ENCODE measurements around the gene PCYT1A.

The PCYT1A gene

DNA sequence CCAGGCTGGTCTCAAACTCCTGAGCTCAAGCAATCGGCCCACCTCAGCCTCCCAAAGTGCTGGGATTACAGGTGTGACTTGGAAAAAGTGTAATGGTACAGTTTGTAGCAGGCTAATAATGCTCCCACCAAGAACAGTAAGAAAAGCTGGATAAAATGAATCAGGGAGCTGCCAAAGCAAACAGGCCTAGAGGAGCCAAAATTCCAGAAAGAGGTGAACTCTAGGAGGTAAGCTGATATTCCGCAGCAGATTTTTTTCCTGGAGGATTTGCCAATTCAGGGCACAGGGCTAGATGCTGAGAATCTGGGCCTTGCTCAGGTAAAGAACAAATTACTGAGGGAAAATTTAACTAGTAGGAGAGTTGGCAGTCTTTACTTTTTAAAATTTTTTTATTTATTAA lies 11.0 kb upstream of the PCYT1A start:
- TF ChIP-seq POLR2AphosphoS5 (IDR thresholded peaks at IDR 0.05; ENCODE audit: low read depth, low read length) (no peak), SIN3A (IDR thresholded peaks at IDR 0.05; ENCODE audit: borderline replicate concordance, insufficient read depth, low read length) (no peak), REST (IDR thresholded peaks at IDR 0.05; ENCODE audit: insufficient read depth in 1 of 2, low read depth in 2 of 2, low read length in 2 of 2) (no peak), FOXP2 (optimal IDR thresholded peaks at IDR 0.05; ENCODE audit: borderline replicate concordance, extremely low read depth, extremely low read length, insufficient read depth) (no peak), TAF1 (IDR thresholded peaks at IDR 0.05; ENCODE audit: borderline replicate concordance, insufficient read depth, low read length) (no peak)

- TF ChIP-seq POLR2AphosphoS5 (IDR thresholded peaks at IDR 0.05; ENCODE audit: low read depth, low read length) (no peak), FOXP2 (optimal IDR thresholded peaks at IDR 0.05; ENCODE audit: borderline replicate concordance, extremely low read depth, extremely low read length, insufficient read depth) (no peak), REST (IDR thresholded peaks at IDR 0.05; ENCODE audit: insufficient read depth in 1 of 2, low read depth in 2 of 2, low read length in 2 of 2) (no peak), SIN3A (IDR thresholded peaks at IDR 0.05; ENCODE audit: borderline replicate concordance, insufficient read depth, low read length) (no peak), TAF1 (IDR thresholded peaks at IDR 0.05; ENCODE audit: borderline replicate concordance, insufficient read depth, low read length) (no peak)
These were observed 4.9 kb upstream of the PCYT1A start for GRCh38 chr3:196292286-196292923.

DNA sequence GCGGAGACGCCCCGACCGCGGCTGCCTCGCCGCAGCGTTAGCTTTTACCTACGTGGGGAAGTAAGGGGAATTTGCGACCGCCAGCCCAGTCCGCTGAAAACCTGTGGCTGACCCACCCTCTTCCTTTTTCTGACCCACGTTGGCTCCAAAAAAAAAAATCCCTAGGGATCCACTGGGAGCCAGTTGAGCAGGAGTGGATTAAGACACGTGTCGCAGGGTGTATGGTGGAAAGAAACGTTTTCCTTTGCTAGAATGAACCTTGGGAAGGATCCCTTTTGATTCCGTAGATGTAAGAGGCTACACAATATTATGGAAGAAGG lies 575 bp upstream of the PCYT1A start:
- TF ChIP-seq FOXP2 (optimal IDR thresholded peaks at IDR 0.05; ENCODE audit: borderline replicate concordance, extremely low read depth, extremely low read length, insufficient read depth) (no peak), REST (IDR thresholded peaks at IDR 0.05; ENCODE audit: insufficient read depth in 1 of 2, low read depth in 2 of 2, low read length in 2 of 2) (no peak), POLR2AphosphoS5 (IDR thresholded peaks at IDR 0.05; ENCODE audit: low read depth, low read length) (no peak), TAF1 (IDR thresholded peaks at IDR 0.05; ENCODE audit: borderline replicate concordance, insufficient read depth, low read length) (no peak)

DNA sequence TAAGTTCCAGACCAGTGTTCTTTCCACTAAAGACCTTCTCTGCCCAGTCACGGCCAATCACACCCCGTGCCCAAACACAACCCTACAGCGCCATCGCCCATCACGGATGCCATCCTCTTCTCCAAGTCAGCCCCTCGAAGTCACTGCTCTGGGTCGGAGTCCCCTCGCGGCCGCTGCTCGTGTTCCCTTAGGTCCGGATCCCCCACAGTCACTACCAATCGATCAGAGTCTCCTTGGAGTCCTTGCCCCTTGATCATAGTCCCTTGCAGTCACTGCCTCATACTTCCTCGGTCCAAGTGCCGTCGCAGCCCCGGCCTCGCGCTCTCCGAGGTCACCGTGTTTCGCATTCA lies 461 bp downstream of the PCYT1A start:
- TF ChIP-seq SIN3A (IDR thresholded peaks at IDR 0.05; ENCODE audit: borderline replicate concordance, insufficient read depth, low read length) (no peak), REST (IDR thresholded peaks at IDR 0.05; ENCODE audit: insufficient read depth in 1 of 2, low read depth in 2 of 2, low read length in 2 of 2) (no peak), POLR2AphosphoS5 (IDR thresholded peaks at IDR 0.05; ENCODE audit: low read depth, low read length) (no peak), FOXP2 (optimal IDR thresholded peaks at IDR 0.05; ENCODE audit: borderline replicate concordance, extremely low read depth, extremely low read length, insufficient read depth) (no peak), TAF1 (IDR thresholded peaks at IDR 0.05; ENCODE audit: borderline replicate concordance, insufficient read depth, low read length) (no peak)

GRCh38 chr3:196284396-196284795 lies 3.1 kb downstream of the PCYT1A start:
- TF ChIP-seq TAF1 (IDR thresholded peaks at IDR 0.05; ENCODE audit: borderline replicate concordance, insufficient read depth, low read length) (no peak), SIN3A (IDR thresholded peaks at IDR 0.05; ENCODE audit: borderline replicate concordance, insufficient read depth, low read length) (no peak), POLR2AphosphoS5 (IDR thresholded peaks at IDR 0.05; ENCODE audit: low read depth, low read length) (no peak), REST (IDR thresholded peaks at IDR 0.05; ENCODE audit: insufficient read depth in 1 of 2, low read depth in 2 of 2, low read length in 2 of 2) (no peak), FOXP2 (optimal IDR thresholded peaks at IDR 0.05; ENCODE audit: borderline replicate concordance, extremely low read depth, extremely low read length, insufficient read depth) (no peak)
